C4-2B (cell line): Measurements from ENCODE around the gene RHAG.
"Not testable (repeated sequence)": the region's sequence is repeated elsewhere in the genome, so short reads cannot be mapped to it uniquely, and the experiment has no call there.

Source experiments
- H3K27ac ChIP-seq: fragments of 450-650 bp; 2 replicates; pipeline ENCODE4 v1.5.1; 2017
- ZFX ChIP-seq: fragments of 450-650 bp; IDR thresholded peaks from 2 replicates; pipeline ENCODE4 v1.6.1; 2017
- TF ChIP-seq, protein P1 (sequence below): fragments of 450-650 bp; conservative IDR thresholded peaks from 2 replicates; pipeline ENCODE4 v1.5.1; 2017; ENCODE audit warnings: mild to moderate bottlenecking

Gene RHAG

DNA sequence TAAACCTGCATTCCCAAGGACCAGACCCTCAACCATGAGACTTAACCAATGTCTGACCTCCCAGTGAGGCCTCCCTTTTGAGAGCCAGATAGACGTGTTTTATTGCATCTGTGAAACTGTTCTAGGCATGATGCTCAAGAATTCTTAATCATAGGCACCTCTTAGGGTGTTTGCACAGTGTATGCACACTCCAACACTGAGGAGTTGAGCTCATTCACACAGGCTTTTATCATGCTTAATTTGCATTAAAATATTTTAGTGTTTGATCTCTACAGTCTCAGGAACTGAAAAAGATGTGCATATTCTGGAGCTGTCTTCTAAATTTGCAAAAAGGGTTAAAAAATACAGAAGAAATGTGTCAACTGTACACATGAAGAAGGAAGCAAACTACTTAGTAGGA is 27.4 kb downstream of the RHAG start:
- TF ChIP-seq, protein P1, sequence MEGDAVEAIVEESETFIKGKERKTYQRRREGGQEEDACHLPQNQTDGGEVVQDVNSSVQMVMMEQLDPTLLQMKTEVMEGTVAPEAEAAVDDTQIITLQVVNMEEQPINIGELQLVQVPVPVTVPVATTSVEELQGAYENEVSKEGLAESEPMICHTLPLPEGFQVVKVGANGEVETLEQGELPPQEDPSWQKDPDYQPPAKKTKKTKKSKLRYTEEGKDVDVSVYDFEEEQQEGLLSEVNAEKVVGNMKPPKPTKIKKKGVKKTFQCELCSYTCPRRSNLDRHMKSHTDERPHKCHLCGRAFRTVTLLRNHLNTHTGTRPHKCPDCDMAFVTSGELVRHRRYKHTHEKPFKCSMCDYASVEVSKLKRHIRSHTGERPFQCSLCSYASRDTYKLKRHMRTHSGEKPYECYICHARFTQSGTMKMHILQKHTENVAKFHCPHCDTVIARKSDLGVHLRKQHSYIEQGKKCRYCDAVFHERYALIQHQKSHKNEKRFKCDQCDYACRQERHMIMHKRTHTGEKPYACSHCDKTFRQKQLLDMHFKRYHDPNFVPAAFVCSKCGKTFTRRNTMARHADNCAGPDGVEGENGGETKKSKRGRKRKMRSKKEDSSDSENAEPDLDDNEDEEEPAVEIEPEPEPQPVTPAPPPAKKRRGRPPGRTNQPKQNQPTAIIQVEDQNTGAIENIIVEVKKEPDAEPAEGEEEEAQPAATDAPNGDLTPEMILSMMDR, result no peak
- no peak for TF ChIP-seq ZFX
- no peak overlapping the region for H3K27ac ChIP-seq

DNA sequence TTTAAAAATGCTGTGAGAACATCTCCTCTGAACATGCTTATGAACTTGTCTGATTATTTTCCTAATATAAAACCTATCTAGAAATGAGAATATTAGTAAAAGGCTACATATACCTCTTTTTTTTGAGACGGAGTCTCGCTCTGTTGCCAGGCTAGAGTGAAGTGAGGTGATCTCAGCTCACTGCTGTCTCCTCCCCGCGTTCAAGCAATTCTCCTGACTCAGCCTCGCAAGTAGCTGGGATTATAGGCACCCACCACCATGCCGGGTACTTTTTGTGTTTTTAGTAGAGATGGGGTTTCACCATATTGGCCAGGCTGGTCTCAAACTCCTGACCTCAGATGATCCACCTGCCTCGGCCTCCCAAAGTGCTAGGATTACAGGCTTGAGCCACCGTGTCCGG is 28.4 kb downstream of the RHAG start:
- not testable (repeated sequence) for H3K27ac ChIP-seq

DNA sequence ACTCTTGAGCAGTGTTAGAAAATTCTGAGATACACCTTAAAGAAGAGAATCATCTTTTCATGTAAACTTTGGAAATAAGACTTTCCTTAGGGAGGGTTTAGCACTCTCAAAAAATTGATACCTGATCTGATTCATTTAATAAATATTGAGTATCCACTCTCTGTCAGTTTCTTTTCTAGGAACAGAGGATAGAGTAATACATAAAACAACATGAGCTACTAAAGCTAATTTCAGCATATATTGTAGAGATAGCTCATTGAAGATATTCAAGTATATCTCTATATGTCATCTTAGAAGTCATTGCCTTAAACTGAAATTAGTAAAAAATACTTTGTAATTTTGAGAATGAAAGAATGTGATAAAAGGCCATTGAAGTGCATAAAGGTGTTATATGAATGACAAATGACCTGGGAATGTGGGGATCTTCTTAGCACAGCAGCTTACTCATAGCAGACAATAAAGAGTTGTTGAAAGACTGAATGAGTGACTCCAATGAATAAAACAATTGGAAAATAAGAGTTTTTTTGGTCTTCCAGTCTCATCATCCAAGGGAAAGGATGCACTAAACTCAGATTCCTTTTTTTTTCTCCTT is 29.2 kb downstream of the RHAG start:
- TF ChIP-seq, protein P1, result peak; percentile 73
- TF ChIP-seq ZFX, result no peak

DNA sequence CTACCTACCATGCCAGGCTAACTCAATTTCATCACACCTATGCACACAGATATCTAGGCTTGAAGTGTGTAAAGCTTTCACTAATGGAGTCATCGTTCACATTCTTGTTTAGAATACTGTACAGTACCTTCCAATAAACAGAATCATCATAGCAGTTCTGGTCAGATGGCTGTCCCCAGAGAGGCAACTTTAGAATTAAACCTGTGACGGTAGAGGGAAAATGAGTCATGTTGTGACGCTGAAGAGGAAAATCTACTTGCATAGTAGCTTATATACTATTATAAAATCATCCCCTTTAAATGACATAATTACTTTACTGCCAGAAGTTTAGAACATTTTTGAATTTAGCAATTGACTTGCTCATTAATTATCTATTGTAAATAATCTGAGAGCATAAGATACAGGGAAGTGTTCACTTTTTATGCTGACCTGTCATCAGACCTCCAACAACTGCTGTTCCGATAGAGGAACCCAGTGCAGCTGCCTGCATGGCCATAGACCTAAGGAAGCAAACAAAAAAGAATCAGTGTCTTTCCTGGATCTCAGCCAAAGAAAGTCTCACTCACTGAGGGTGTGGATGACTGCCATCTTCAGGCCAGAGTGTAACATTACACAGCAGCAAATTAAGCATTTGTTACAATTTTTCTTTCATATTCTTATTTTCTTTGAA is 29.8 kb downstream of the RHAG start:
- H3K27ac ChIP-seq, result no peak overlapping the region
- no peak for TF ChIP-seq ZFX
- TF ChIP-seq, protein P1, result peak; percentile 95

More for the DNA sequence above, 29.2 kb downstream of the RHAG start:
- H3K27ac ChIP-seq, result no peak overlapping the region

DNA sequence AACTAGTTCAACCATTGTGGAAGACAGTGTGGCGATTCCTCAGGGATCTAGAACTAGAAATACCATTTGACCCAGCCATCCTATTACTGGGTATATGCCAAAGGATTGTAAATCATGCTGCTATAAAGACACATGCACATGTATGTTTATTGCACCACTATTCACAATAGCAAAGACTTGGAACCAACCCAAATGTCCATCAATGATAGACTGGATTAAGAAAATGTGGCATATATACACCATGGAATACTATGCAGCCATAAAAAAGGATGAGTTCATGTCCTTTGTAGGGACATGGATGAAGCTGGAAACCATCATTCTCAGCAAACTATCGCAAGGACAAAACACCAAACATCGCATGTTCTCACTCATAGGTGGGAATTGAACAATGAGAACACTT is 32.6 kb downstream of the RHAG start:
- not testable (repeated sequence) for H3K27ac ChIP-seq

DNA sequence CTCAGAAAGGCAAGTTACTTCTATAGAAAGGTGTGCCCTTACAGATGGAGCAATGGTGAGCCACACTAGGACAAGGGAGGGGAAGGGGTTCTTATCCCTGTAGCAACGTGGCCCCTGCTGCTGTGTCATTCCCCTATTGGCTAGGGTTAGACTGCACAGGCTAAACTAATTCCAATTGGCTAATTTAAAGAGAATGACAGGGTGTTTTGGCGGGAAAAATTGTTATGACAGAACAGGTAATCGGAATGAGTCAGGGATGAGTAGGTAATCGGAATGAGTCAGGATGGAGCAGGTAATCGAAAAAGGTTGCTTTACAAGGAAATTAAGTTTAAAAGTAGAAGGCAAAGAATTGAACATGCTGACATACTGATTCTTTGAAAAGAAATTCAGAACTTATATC is 49.4 kb downstream of the RHAG start:
- H3K27ac ChIP-seq, result not testable (repeated sequence)

DNA sequence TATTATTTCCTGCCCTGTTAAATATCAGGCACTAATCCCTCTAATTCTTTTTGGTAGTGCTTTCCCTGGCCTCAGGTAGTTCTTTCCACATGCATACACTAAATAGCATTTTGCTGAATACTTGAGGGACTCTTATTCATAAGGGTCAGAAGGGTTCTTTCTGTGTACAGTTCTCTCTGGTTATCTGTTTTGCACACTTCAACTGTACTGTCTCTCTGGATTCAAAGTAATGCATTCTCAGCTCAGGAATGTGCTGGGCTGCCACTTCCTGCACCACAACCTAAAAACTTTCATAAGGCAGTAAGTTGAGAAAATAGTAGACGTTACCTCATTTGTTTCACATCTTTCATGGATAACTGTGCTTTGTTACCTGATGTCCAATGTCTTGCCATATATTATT is 54.1 kb downstream of the RHAG start:
- no peak overlapping the region for H3K27ac ChIP-seq
- TF ChIP-seq ZFX, result no peak
- TF ChIP-seq, protein P1, result no peak

DNA sequence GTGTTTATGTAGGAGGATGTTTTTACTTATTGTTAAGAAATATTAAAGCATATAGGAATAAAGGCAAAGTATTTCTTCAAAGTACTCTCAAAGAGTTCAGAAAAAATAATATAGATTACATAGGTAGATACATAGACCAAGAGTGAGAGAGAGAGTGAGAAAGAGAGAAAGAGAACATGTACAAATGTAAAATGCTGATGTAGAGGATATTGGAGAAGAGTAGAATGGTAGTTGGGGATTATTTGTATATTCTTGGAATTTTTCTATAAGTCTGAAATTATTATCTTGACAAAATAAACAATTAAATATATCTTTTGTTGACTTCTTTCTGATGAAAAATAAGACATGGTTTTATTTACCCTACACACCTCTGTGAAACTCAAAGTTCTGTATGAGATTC is 57.0 kb downstream of the RHAG start:
- no peak for TF ChIP-seq ZFX
- TF ChIP-seq, protein P1, result no peak

DNA sequence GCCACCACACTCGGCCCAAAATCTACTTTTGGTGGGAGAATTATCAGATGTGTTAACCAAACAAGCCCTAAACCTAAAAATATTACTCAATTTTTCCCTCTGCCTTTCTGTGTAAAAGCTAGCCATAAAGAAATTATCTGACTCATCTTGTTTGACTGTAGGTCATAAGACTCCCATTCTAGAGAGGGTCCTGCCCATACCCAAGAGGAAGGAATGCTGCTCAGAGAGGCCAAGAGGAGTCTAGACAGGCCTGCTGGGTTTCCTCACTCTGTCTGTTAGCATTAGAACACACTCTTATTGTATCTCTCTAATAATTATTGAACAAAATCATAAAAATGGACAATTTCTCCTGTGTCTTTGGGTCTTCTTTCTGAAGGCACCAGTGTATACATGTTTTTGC is 60.0 kb downstream of the RHAG start:
- H3K27ac ChIP-seq, result no peak overlapping the region
- TF ChIP-seq, protein P1, result no peak
- TF ChIP-seq ZFX, result no peak

More for the DNA sequence above, 57.0 kb downstream of the RHAG start:
- H3K27ac ChIP-seq, result no peak overlapping the region
